ENCODE results near the gene SNX25. TPM values are rescaled to one million over a fixed set of nuclear protein-coding genes. Genes with fewer than 3 reads are reported as not detected.

SNX25 gene
- polyA plus RNA-seq, 1 donor from 2014 or later = 6.4 TPM

DNA sequence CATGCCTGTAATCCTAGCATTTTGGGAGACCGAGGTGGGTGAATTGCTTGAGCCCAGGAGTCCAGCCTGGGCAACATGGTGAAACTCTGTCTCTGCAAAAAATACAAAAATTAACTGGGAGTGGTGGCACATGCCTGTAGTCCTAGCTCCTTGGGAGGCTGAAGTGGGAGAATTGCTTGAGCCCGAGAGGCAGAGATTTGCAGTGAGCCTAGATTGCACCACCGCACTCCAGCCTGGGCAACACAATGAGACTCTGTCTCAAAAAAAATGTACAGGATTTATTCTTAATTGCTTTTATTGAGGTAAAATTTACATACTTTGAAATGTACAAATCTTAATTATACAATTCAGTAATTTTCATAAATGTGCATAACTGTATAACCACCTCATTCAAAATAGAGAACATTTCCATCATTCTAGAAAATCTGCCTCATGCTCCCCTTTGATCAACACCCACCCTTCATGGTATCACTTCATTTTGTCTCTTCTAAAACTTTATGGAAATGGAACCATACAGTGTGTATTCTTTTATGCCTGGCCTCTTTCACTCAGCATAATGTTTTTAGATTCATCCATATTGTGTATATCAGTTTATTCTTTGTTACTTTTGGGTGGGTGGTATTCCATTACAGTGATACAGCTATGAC is 39.1 kb downstream of the SNX25 start:
- no peaks in the 10 kb centered on the region for H3K27me3 ChIP-seq (ENCODE audit: insufficient read depth, low read depth, low read length)
- H3F3A ChIP-seq (ENCODE audit: insufficient read depth, low read length, poor library complexity, severe bottlenecking) = no peaks in the 10 kb centered on the region
- no peaks in the 10 kb centered on the region for H4K20me1 ChIP-seq (ENCODE audit: insufficient read depth)
- H3K4me3 ChIP-seq (ENCODE audit: low read length) = no peak overlapping the region
- H3K27ac ChIP-seq (ENCODE audit: low read length) = no peak overlapping the region
- H3K79me2 ChIP-seq (replicated peaks; ENCODE audit: insufficient read depth, low read length) = no peaks in the 10 kb centered on the region
- H3K9me2 ChIP-seq (ENCODE audit: insufficient read depth, low read length) = no peaks in the 10 kb centered on the region
- H3K9ac ChIP-seq (ENCODE audit: low read length) = no peak overlapping the region
- H3K36me3 ChIP-seq (ENCODE audit: insufficient read depth, low read length) = no peaks in the 10 kb centered on the region
- no peak overlapping the region for H2AFZ ChIP-seq (ENCODE audit: low read depth, low read length)
- TF ChIP-seq TAF1 (IDR thresholded peaks at IDR 0.05; ENCODE audit: low read depth) (no peak), RAD21 (conservative IDR thresholded peaks at IDR 0.05) (no peak), POLR2AphosphoS5 (IDR thresholded peaks at IDR 0.05) (no peak), SMC3 (conservative IDR thresholded peaks at IDR 0.05; ENCODE audit: poor library complexity) (no peak), MXI1 (conservative IDR thresholded peaks at IDR 0.05; ENCODE audit: poor library complexity, severe bottlenecking) (no peak), EZH2 (IDR thresholded peaks at IDR 0.05; ENCODE audit: borderline replicate concordance, insufficient read depth, low read length, poor library complexity, severe bottlenecking) (no peak), EP300 (conservative IDR thresholded peaks at IDR 0.05; ENCODE audit: poor library complexity, severe bottlenecking) (no peak)
- TF ChIP-seq, protein P1, sequence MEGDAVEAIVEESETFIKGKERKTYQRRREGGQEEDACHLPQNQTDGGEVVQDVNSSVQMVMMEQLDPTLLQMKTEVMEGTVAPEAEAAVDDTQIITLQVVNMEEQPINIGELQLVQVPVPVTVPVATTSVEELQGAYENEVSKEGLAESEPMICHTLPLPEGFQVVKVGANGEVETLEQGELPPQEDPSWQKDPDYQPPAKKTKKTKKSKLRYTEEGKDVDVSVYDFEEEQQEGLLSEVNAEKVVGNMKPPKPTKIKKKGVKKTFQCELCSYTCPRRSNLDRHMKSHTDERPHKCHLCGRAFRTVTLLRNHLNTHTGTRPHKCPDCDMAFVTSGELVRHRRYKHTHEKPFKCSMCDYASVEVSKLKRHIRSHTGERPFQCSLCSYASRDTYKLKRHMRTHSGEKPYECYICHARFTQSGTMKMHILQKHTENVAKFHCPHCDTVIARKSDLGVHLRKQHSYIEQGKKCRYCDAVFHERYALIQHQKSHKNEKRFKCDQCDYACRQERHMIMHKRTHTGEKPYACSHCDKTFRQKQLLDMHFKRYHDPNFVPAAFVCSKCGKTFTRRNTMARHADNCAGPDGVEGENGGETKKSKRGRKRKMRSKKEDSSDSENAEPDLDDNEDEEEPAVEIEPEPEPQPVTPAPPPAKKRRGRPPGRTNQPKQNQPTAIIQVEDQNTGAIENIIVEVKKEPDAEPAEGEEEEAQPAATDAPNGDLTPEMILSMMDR (IDR thresholded peaks at IDR 0.05; ENCODE audit: poor library complexity, severe bottlenecking) = no peak
- TF ChIP-seq, protein P2, sequence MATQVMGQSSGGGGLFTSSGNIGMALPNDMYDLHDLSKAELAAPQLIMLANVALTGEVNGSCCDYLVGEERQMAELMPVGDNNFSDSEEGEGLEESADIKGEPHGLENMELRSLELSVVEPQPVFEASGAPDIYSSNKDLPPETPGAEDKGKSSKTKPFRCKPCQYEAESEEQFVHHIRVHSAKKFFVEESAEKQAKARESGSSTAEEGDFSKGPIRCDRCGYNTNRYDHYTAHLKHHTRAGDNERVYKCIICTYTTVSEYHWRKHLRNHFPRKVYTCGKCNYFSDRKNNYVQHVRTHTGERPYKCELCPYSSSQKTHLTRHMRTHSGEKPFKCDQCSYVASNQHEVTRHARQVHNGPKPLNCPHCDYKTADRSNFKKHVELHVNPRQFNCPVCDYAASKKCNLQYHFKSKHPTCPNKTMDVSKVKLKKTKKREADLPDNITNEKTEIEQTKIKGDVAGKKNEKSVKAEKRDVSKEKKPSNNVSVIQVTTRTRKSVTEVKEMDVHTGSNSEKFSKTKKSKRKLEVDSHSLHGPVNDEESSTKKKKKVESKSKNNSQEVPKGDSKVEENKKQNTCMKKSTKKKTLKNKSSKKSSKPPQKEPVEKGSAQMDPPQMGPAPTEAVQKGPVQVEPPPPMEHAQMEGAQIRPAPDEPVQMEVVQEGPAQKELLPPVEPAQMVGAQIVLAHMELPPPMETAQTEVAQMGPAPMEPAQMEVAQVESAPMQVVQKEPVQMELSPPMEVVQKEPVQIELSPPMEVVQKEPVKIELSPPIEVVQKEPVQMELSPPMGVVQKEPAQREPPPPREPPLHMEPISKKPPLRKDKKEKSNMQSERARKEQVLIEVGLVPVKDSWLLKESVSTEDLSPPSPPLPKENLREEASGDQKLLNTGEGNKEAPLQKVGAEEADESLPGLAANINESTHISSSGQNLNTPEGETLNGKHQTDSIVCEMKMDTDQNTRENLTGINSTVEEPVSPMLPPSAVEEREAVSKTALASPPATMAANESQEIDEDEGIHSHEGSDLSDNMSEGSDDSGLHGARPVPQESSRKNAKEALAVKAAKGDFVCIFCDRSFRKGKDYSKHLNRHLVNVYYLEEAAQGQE (IDR thresholded peaks at IDR 0.05; ENCODE audit: borderline replicate concordance) = no peak
- H3K4me2 ChIP-seq (ENCODE audit: low read length) = no peak overlapping the region
- H3K9me3 ChIP-seq (ENCODE audit: low read length) = no peaks in the 10 kb centered on the region

DNA sequence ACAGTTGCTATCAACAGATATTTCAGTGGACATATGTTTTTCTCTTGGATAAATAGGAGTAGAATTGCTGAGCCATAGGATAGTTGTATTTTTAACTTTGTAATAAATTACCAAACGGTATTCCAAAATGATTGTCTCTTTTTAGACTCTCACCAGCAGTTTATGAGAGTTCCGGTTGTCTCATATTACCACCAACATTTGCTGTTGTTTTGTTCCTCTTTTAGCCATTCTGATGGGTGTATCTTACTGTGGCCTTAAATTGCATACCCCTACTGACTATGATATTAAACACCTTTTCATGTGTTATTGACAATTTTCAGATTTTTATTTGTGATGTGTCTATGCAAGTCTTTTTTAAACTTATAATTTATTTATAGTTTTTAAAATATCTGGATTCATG is 39.7 kb downstream of the SNX25 start:
- Histone ChIP-seq H3K4me3 (ENCODE audit: low read length) (no peak overlapping the region), H3K79me2 (replicated peaks; ENCODE audit: insufficient read depth, low read length) (no peaks in the 10 kb centered on the region), H2AFZ (ENCODE audit: low read depth, low read length) (no peak overlapping the region), H3K4me2 (ENCODE audit: low read length) (no peak overlapping the region), H3K9ac (ENCODE audit: low read length) (no peak overlapping the region), H3K27me3 (ENCODE audit: insufficient read depth, low read depth, low read length) (no peaks in the 10 kb centered on the region), H3F3A (ENCODE audit: insufficient read depth, low read length, poor library complexity, severe bottlenecking) (no peaks in the 10 kb centered on the region), H3K36me3 (ENCODE audit: insufficient read depth, low read length) (no peaks in the 10 kb centered on the region), H4K20me1 (ENCODE audit: insufficient read depth) (no peaks in the 10 kb centered on the region), H3K9me3 (ENCODE audit: low read length) (no peaks in the 10 kb centered on the region), H3K9me2 (ENCODE audit: insufficient read depth, low read length) (no peaks in the 10 kb centered on the region), H3K27ac (ENCODE audit: low read length) (no peak overlapping the region)
- TF ChIP-seq EP300 (conservative IDR thresholded peaks at IDR 0.05; ENCODE audit: poor library complexity, severe bottlenecking) (no peak), POLR2AphosphoS5 (IDR thresholded peaks at IDR 0.05) (no peak), MXI1 (conservative IDR thresholded peaks at IDR 0.05; ENCODE audit: poor library complexity, severe bottlenecking) (no peak), RAD21 (conservative IDR thresholded peaks at IDR 0.05) (no peak), TAF1 (IDR thresholded peaks at IDR 0.05; ENCODE audit: low read depth) (no peak), SMC3 (conservative IDR thresholded peaks at IDR 0.05; ENCODE audit: poor library complexity) (no peak), EZH2 (IDR thresholded peaks at IDR 0.05; ENCODE audit: borderline replicate concordance, insufficient read depth, low read length, poor library complexity, severe bottlenecking) (no peak)
- TF ChIP-seq, protein P2 (IDR thresholded peaks at IDR 0.05; ENCODE audit: borderline replicate concordance) = no peak
- TF ChIP-seq, protein P1 (IDR thresholded peaks at IDR 0.05; ENCODE audit: poor library complexity, severe bottlenecking) = no peak

Measured in neural cell (in vitro differentiated cells).